SK-N-SH (cell line): ENCODE data around the gene PSAP. TPM values are rescaled to one million over a fixed set of nuclear protein-coding genes. Genes with fewer than 3 reads are reported as not detected.

Experiments used
- CTCF ChIA-PET: fragments of 300-600, 350-600 bp; formaldehyde crosslinking; extraction: SDS; loops from one replicate; lab custom pipeline; 2021; lab: Yijun Ruan, JAX
- POLR2A ChIA-PET: fragments of 350-600 bp; sonication (Branson Sonifier 250); formaldehyde crosslinking; extraction: SDS; loops from one replicate; lab custom pipeline; 2020; ENCODE audit warnings: antibody characterized with exemption, inconsistent platforms; lab: Yijun Ruan, JAX
- DNase-seq: peaks from one replicate; pipeline ENCODE4 v3.0.0; 2012
- H2AFZ ChIP-seq: fragments of 200-600 bp; sonication (generic); 2 replicates; pipeline ENCODE4 v1.8.1; 2016; ENCODE audit warnings: antibody characterized with exemption, mild to moderate bottlenecking, low read depth
- H3F3A ChIP-seq: fragments of 200-600 bp; sonication (generic); replicated peaks from 2 replicates; pipeline ENCODE3; 2016; ENCODE audit warnings: antibody characterized with exemption, mild to moderate bottlenecking; ENCODE audit not compliant: insufficient read depth
- H3K27ac ChIP-seq, 2 experiments: fragments of 200-500 bp in 1 of 2; fragments of 200-600 bp in 1 of 2; sonication (Bioruptor generic) in 1 of 2; sonication (generic), shearing (Covaris generic) in 1 of 2; 2 replicates each; pipeline versions ENCODE4 v1.5.1 to v1.6.1; 2014 to 2016; ENCODE audit warnings: low read depth in 2 of 2, inconsistent platforms in 1 of 2, low read length in 1 of 2, mild to moderate bottlenecking in 1 of 2, mixed read lengths in 1 of 2
- H3K27me3 ChIP-seq: fragments of 200-600 bp; sonication (generic), shearing (Covaris generic); 2 replicates; pipeline ENCODE4 v1.6.1; 2016; ENCODE audit warnings: mixed run types; ENCODE audit not compliant: insufficient read depth
- H3K36me3 ChIP-seq, 2 experiments: fragments of 200-500 bp in 1 of 2; fragments of 200-600 bp in 1 of 2; sonication (Bioruptor generic) in 1 of 2; sonication (generic) in 1 of 2; replicated peaks in 1 of 2; 2 replicates each; pipeline versions ENCODE3 to v1.5.1; 2014 to 2016; ENCODE audit warnings: low read length in 1 of 2, mild to moderate bottlenecking in 1 of 2; ENCODE audit not compliant: insufficient read depth in 2 of 2, control insufficient read depth in 1 of 2
- H3K4me1 ChIP-seq, 2 experiments: fragments of 200-500 bp in 1 of 2; fragments of 200-600 bp in 1 of 2; sonication (Bioruptor generic) in 1 of 2; sonication (generic), shearing (Covaris generic) in 1 of 2; 2 replicates each; pipeline versions ENCODE4 v1.5.1 to v1.6.1; 2014 to 2016; ENCODE audit warnings: low read depth in 1 of 2, low read length in 1 of 2, mixed run types in 1 of 2; ENCODE audit not compliant: insufficient read depth in 2 of 2, control insufficient read depth in 1 of 2
- H3K4me2 ChIP-seq: fragments of 200-600 bp; sonication (generic), shearing (Covaris generic); 2 replicates; pipeline ENCODE4 v1.6.1; 2017; ENCODE audit warnings: mixed run types
- H3K4me3 ChIP-seq, 2 experiments: fragments of 200-500 bp in 1 of 2; fragments of 200-600 bp in 1 of 2; sonication (Bioruptor generic) in 1 of 2; sonication (generic), shearing (Covaris generic) in 1 of 2; 2 replicates each; pipeline versions ENCODE4 v1.5.1 to v1.8.1; 2014 to 2016; ENCODE audit warnings: low read depth in 2 of 2, inconsistent platforms in 1 of 2, low read length in 1 of 2, mild to moderate bottlenecking in 1 of 2, mixed read lengths in 1 of 2, moderate library complexity in 1 of 2
- H3K79me2 ChIP-seq: fragments of 200-600 bp; sonication (generic); 2 replicates; pipeline ENCODE4 v1.8.1; 2017; ENCODE audit warnings: mild to moderate bottlenecking; ENCODE audit not compliant: insufficient read depth
- H3K9ac ChIP-seq: fragments of 200-600 bp; sonication (generic); 2 replicates; pipeline ENCODE4 v1.6.1; 2017; ENCODE audit warnings: mixed run types
- H3K9me2 ChIP-seq: fragments of 200-600 bp; sonication (generic); 2 replicates; pipeline ENCODE4 v1.6.1; 2017; ENCODE audit warnings: mixed run types
- H3K9me3 ChIP-seq: fragments of 200-600 bp; sonication (generic); 2 replicates; pipeline ENCODE4 v1.6.1; 2017; ENCODE audit warnings: mixed run types, mild to moderate bottlenecking, moderate library complexity
- H4K20me1 ChIP-seq: fragments of 200-600 bp; sonication (generic); 2 replicates; pipeline ENCODE4 v1.6.1; 2017; ENCODE audit warnings: mild to moderate bottlenecking, mixed run types; ENCODE audit not compliant: insufficient read depth
- CTCF ChIP-seq: fragments of 200-600 bp; sonication (generic); IDR thresholded peaks from 2 replicates; pipeline ENCODE4 v1.6.1; 2017; ENCODE audit warnings: antibody characterized with exemption, mild to moderate bottlenecking, moderate library complexity
- EP300 ChIP-seq, 2 experiments: IDR thresholded peaks; 2 replicates each; pipeline versions ENCODE4 v1.4.0 to v1.6.1; 2012; ENCODE audit warnings: borderline replicate concordance in 1 of 2, low read depth in 1 of 2, low read length in 1 of 2
- FOXJ3 ChIP-seq: sonication (generic); formaldehyde crosslinking; IDR thresholded peaks from 2 replicates; pipeline ENCODE4 v1.5.1; 2020; ENCODE audit warnings: mild to moderate bottlenecking, missing genetic modification reagents
- IRF3 ChIP-seq: fragments of 150-350 bp; IDR thresholded peaks from 2 replicates; pipeline ENCODE4 v1.6.1; 2016; ENCODE audit warnings: mild to moderate bottlenecking, low read depth, low read length
- MEF2A ChIP-seq: IDR thresholded peaks from 2 replicates; pipeline ENCODE4 v1.4.0; 2012; ENCODE audit warnings: low read depth, borderline replicate concordance
- NFIC ChIP-seq: IDR thresholded peaks from 2 replicates; pipeline ENCODE4 v1.4.0; 2012; ENCODE audit warnings: borderline replicate concordance
- NRF1 ChIP-seq: IDR thresholded peaks from 2 replicates; pipeline ENCODE4 v1.6.1; 2012; ENCODE audit warnings: low read depth, mild to moderate bottlenecking, low read length
- RAD21 ChIP-seq: IDR thresholded peaks from 2 replicates; pipeline ENCODE4 v1.6.1; 2012; ENCODE audit warnings: mild to moderate bottlenecking, low read length
- RCOR1 ChIP-seq: fragments of 150-350 bp; IDR thresholded peaks from 2 replicates; pipeline ENCODE4 v1.6.1; 2017; ENCODE audit warnings: antibody characterized with exemption, low read length
- RXRA ChIP-seq: IDR thresholded peaks from 2 replicates; pipeline ENCODE4 v1.4.0; 2012; ENCODE audit warnings: low read depth, mild to moderate bottlenecking, borderline replicate concordance
- SIN3A ChIP-seq: IDR thresholded peaks from 2 replicates; pipeline ENCODE4 v1.6.1; 2012; ENCODE audit warnings: low read depth, mild to moderate bottlenecking, low read length, moderate library complexity, borderline replicate concordance
- SMC3 ChIP-seq: IDR thresholded peaks from 2 replicates; pipeline ENCODE4 v1.6.1; 2012; ENCODE audit warnings: low read depth, low read length, improper control_type of control experiment
- WGBS: methylation state at CpG from one replicate; pipeline ENCODE4 v1.1.6; 2017; ENCODE audit warnings: low lambda C conversion rate; 5-methylcytosine and 5-hydroxymethylcytosine counted together
- polyA plus RNA-seq, 3 experiments: library from polyadenylated mRNA; depleted of rRNA; stranded (reverse); fragments of >200 nt; gene quantifications; 2 replicates each; pipeline ENCODE4 v1.2.3, GENCODE V29; 2012
- TF ChIP-seq, protein P1 (sequence below): IDR thresholded peaks from 2 replicates; pipeline ENCODE4 v1.4.0; 2012; ENCODE audit warnings: low read depth, borderline replicate concordance
- TF ChIP-seq, protein P2 (sequence below): IDR thresholded peaks from 2 replicates; pipeline ENCODE4 v1.6.1; 2012; ENCODE audit warnings: mild to moderate bottlenecking, low read depth, low read length, moderate library complexity

PSAP gene
- polyA plus RNA-seq, 1 of the 3 experiments (the other 2 are of a cell fraction) = 1,647 TPM

DNA sequence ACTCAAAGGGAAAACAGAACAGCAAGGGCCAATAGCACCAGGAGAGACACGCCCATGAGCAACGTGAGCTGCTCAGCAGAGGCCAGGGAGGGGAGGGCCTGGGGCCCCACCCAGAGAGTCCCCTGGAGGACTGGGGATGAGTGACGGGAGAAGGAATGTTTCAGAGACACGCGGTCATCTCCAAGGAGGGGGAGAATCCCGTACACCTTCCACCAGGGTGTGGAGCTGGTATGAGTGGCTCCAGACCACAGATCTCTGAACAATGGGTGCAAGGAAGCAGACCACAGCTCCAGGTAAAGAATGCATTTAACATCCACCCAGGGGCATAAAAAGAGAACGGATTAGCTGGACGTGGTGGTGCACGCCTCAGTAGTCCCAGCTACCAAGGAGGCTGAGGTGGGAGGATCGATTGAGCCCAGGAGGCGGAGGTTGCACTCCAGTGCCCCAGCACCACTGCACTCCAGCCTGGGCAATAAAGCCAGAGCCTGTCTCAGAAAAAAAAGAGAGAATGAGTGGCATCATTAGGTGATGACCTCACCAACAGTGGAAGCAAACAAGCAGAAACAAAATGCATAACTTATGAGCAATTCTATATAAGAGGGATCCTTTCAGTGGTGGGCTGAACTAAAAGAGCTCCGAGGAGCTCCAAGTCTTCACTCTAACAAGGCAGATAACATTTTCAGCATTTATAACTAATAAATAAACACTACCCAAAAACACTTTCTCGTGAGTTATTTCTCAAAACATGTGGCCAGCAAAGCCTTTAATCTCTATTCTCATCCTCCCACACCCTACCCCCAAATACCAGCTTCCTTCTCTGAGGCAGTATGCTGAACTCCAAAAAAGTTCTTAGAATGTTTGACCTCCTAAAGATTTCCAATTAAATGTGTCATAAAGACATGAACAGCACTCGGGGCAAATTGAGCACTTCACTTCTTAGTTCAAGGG is 12.5 kb downstream of the PSAP start:
- H3K4me2 ChIP-seq = peak overlapping the region; percentile 56; the same call in 1 of the 2 replicates
- TF ChIP-seq RCOR1 = no peak
- TF ChIP-seq SIN3A = no peak
- no peak for TF ChIP-seq EP300 (IDR thresholded peaks at IDR 0.05; ENCODE audit: borderline replicate concordance in 1 of 2, low read depth in 1 of 2, low read length in 1 of 2)
- no peak for TF ChIP-seq RXRA
- peak overlapping the region in 1 of 2 experiments; percentile 78; a peak in 2 of 4 replicates for H3K27ac ChIP-seq
- DNase-seq = no peak
- H3K9me3 ChIP-seq = no peaks in the 10 kb centered on the region
- no peaks in the 10 kb centered on the region for H3K27me3 ChIP-seq
- no peak overlapping the region for H3K4me3 ChIP-seq
- H3K9me2 ChIP-seq = no peaks in the 10 kb centered on the region
- H2AFZ ChIP-seq = no peak overlapping the region
- WGBS = 69% methylated on average over 12 of the region's 14 CpGs
- H3K4me1 ChIP-seq = peaks cover 49 to 65% of the 10 kb centered on the region in 2 experiments
- H3F3A ChIP-seq = peaks cover 19% of the 10 kb centered on the region
- ChIA-PET POLR2A (no interaction called here), CTCF (interaction anchor here (0.8 to 6.4 kb wide), 6 partner anchors 26 to 210 kb away, joined by 3 to 65 read pairs (median 4); no protein-coding TSS in a partner anchor)
- peaks cover 0 to 6% of the 10 kb centered on the region in 2 experiments for H3K36me3 ChIP-seq
- H3K79me2 ChIP-seq = peaks cover 98% of the 10 kb centered on the region
- H3K9ac ChIP-seq = peak overlapping the region; percentile 11; the same call in 1 of the 2 replicates
- peaks cover 97% of the 10 kb centered on the region for H4K20me1 ChIP-seq

DNA sequence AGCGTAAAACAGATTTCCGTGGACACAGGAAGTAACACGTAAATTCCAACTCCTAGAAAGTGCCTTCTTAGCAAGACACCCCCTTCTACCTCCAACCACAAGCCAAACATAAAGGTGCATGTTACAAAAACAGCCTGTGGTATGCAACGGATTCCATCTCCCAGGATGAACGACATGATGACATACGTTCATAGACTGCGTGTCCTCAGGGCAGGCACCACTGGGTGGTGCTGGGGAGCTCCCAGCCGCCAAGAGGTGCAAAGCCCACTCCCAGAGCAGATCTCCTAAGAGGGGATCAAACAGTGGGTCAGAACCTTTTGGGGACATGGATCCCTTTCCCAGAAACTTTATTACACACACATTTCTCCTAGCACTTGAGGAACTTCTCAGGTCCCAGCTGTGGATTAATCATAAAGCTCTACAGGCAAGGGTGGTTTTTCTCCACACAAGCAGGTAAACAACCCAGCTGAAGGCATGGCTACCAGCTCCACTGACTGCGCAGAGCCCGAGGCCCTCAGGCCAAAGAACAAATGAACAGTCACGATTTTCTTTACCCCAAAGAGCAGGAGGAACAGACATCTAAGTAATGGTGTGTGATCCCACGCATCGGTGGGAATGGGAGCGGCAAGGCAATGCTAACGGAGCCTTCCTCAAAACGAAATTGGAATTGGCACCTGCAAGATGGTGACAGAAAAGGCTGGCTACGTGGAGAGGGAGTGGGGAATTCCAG is 13.8 kb downstream of the PSAP start:
- peak; percentile 50 for TF ChIP-seq CTCF
- TF ChIP-seq NRF1 = no peak
- TF ChIP-seq IRF3 = no peak
- 0 out of 2 replicates have a peak, but pooled peaks have one; percentile 21 for TF ChIP-seq SMC3
- TF ChIP-seq RAD21 = peak; percentile 38
- TF ChIP-seq, protein P1, sequence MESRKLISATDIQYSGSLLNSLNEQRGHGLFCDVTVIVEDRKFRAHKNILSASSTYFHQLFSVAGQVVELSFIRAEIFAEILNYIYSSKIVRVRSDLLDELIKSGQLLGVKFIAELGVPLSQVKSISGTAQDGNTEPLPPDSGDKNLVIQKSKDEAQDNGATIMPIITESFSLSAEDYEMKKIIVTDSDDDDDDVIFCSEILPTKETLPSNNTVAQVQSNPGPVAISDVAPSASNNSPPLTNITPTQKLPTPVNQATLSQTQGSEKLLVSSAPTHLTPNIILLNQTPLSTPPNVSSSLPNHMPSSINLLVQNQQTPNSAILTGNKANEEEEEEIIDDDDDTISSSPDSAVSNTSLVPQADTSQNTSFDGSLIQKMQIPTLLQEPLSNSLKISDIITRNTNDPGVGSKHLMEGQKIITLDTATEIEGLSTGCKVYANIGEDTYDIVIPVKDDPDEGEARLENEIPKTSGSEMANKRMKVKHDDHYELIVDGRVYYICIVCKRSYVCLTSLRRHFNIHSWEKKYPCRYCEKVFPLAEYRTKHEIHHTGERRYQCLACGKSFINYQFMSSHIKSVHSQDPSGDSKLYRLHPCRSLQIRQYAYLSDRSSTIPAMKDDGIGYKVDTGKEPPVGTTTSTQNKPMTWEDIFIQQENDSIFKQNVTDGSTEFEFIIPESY = no peak
- TF ChIP-seq RCOR1 = no peak
- TF ChIP-seq MEF2A = no peak
- TF ChIP-seq, protein P2, sequence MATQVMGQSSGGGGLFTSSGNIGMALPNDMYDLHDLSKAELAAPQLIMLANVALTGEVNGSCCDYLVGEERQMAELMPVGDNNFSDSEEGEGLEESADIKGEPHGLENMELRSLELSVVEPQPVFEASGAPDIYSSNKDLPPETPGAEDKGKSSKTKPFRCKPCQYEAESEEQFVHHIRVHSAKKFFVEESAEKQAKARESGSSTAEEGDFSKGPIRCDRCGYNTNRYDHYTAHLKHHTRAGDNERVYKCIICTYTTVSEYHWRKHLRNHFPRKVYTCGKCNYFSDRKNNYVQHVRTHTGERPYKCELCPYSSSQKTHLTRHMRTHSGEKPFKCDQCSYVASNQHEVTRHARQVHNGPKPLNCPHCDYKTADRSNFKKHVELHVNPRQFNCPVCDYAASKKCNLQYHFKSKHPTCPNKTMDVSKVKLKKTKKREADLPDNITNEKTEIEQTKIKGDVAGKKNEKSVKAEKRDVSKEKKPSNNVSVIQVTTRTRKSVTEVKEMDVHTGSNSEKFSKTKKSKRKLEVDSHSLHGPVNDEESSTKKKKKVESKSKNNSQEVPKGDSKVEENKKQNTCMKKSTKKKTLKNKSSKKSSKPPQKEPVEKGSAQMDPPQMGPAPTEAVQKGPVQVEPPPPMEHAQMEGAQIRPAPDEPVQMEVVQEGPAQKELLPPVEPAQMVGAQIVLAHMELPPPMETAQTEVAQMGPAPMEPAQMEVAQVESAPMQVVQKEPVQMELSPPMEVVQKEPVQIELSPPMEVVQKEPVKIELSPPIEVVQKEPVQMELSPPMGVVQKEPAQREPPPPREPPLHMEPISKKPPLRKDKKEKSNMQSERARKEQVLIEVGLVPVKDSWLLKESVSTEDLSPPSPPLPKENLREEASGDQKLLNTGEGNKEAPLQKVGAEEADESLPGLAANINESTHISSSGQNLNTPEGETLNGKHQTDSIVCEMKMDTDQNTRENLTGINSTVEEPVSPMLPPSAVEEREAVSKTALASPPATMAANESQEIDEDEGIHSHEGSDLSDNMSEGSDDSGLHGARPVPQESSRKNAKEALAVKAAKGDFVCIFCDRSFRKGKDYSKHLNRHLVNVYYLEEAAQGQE = no peak
- no peak for TF ChIP-seq FOXJ3 (CRISPR knock-in tag)
- no peak for TF ChIP-seq NFIC
- Histone ChIP-seq H3K4me2 (peak overlapping the region; percentile 56; the same call in 1 of the 2 replicates), H3K36me3 (peaks cover 9 to 10% of the 10 kb centered on the region in 2 experiments), H3K27ac (peak overlapping the region; percentile 78 to 94; a peak in 3 of 4 replicates), H3K79me2 (peaks cover 98% of the 10 kb centered on the region), H3K27me3 (no peaks in the 10 kb centered on the region), H3K4me1 (peaks cover 49 to 58% of the 10 kb centered on the region in 2 experiments), H4K20me1 (peaks cover 96% of the 10 kb centered on the region), H3K9me3 (no peaks in the 10 kb centered on the region), H3K9ac (no peak overlapping the region), H2AFZ (no peak overlapping the region), H3K4me3 (no peak overlapping the region), H3K9me2 (no peaks in the 10 kb centered on the region), H3F3A (peaks cover 19% of the 10 kb centered on the region)
- POLR2A ChIA-PET = no interaction called here
- DNase-seq = peak; percentile 40
- CTCF ChIA-PET = interaction anchor here (0.7 to 6.4 kb wide), 6 partner anchors 11 to 58 kb away, joined by 3 to 65 read pairs (median 5); partner anchors contain the start of gene PSAP
- 79% methylated on average over 17 of the region's 17 CpGs for WGBS
